Stimulated activated CD4-positive, alpha-beta T cell treated with anti-CD3 and anti-CD28 coated beads, Interleukin-4, amount 100 ng/mL, for 4 hours (primary cell): Measurements from ENCODE around the gene MSMB.
A peak's percentile ranks its signal among the peaks of the same experiment; 100 is the strongest.
"Not testable (repeated sequence)": the region's sequence is repeated elsewhere in the genome, so short reads cannot be mapped to it uniquely, and the experiment has no call there.

Experiments
- DNase-seq, 2 experiments: peaks; one replicate each; pipeline ENCODE4 v3.0.0-alpha.2; 2020

Gene MSMB

GRCh38 chr10:46046261-46046660 is at the start of gene MSMB:
Gene MSMB, minus strand, starts transcription at chr10:46046269. Its CDS starts 32 bp downstream, at chr10:46046237.
- DNase-seq, result no peak

- no peak for DNase-seq
These were observed 49.1 kb upstream of the MSMB start for GRCh38 chr10:46094931-46095750.

- no peak for DNase-seq
These were observed 48.1 kb upstream of the MSMB start for GRCh38 chr10:46094197-46094500.

- DNase-seq, result peak; percentile 36 to 61
These were observed 47.5 kb upstream of the MSMB start for GRCh38 chr10:46093316-46094196.

- DNase-seq, result peak in 1 of 2 experiments; percentile 9
These were observed 46.5 kb upstream of the MSMB start for GRCh38 chr10:46092524-46093081.

GRCh38 chr10:46091828-46092523 is 45.9 kb upstream of the MSMB start:
- DNase-seq, result no peak

GRCh38 chr10:46091080-46091827 is 45.2 kb upstream of the MSMB start:
- DNase-seq, result peak in 1 of 2 experiments; percentile 14

- no peak for DNase-seq
These were observed 44.3 kb upstream of the MSMB start for GRCh38 chr10:46090258-46090812.

GRCh38 chr10:46087381-46087780 is 41.3 kb upstream of the MSMB start:
- not testable (repeated sequence) for DNase-seq

GRCh38 chr10:46084321-46085165 is 38.5 kb upstream of the MSMB start:
- DNase-seq, result no peak

- DNase-seq, result no peak
These were observed 34.8 kb upstream of the MSMB start for GRCh38 chr10:46080886-46081285.

GRCh38 chr10:46079831-46080585 is 33.9 kb upstream of the MSMB start:
- DNase-seq, result no peak

GRCh38 chr10:46077731-46078413 is 31.8 kb upstream of the MSMB start:
- no peak for DNase-seq

- no peak for DNase-seq
These were observed 31.1 kb upstream of the MSMB start for GRCh38 chr10:46077141-46077554.

- no peak for DNase-seq
These were observed 29.8 kb upstream of the MSMB start for GRCh38 chr10:46075869-46076268.

- DNase-seq, result no peak
These were observed 28.3 kb upstream of the MSMB start for GRCh38 chr10:46074196-46074946.

GRCh38 chr10:46073564-46073963 is 27.5 kb upstream of the MSMB start:
- DNase-seq, result no peak

GRCh38 chr10:46070749-46071148 is 24.7 kb upstream of the MSMB start:
- DNase-seq, result no peak
